Skeletal muscle cell (primary cell): Measurements from ENCODE around the gene PEX12.
A peak's percentile ranks its signal among the peaks of the same experiment; 100 is the strongest.
"Not testable (repeated sequence)": the region's sequence is repeated elsewhere in the genome, so short reads cannot be mapped to it uniquely, and the experiment has no call there.

Source experiments
- DNase-seq: peaks from one replicate; pipeline ENCODE4 v3.0.0-alpha.2; 2010; ENCODE audit warnings: low read depth
- H3K4me3 ChIP-seq: 2 replicates; pipeline ENCODE4 v1.5.1; 2011; ENCODE audit warnings: low read depth, mild to moderate bottlenecking, control low read depth, low read length, moderate library complexity

Gene PEX12

DNA sequence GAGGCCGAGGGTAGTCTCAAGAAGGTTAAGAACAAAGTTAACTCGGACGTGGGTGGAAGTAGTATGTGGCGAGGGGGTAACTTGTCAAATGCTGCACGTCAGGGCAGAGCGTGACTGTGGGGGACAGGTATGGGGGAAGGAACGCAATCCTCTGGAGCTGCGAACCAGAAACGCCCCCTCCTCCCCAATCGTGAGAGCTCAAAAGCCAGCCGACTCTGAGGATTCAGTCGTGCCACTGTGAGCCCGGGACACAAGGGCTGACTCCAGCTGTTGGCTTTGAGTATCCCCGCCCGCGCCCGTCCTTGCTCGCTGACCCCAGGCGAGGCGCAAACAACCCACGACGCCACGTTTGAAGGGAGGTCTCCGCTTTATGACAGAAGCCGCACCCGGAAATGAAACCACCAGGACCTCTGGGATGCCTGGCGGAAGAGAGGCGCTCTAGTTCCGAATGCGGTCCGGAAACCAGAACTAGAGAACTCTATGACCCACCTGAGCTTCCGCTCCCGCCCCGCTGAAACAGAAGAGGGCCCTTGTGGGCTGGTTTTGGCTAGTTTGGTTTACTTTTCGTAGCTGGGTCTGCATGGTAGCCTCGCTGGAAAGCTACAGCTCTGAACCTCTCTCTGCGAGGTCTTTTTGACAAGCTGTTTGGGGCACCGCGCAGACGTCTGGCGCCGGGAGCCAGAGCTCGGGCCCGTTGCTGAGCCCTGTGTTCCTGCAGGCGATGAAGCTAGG, at the start of gene PEX12:
Gene PEX12, minus strand, starts transcription at position 375 of the 732 bp plus-strand sequence. CDS start 550 bp downstream, outside the sequence.
- peak; percentile 71 for DNase-seq

GRCh38 chr17:35627417-35627816, 49.0 kb upstream of the PEX12 start:
- DNase-seq: no peak
- no peak overlapping the region for H3K4me3 ChIP-seq

More for the DNA sequence above, at the start of gene PEX12:
- peak within 1 kb of the TSS; percentile 78 for H3K4me3 ChIP-seq

GRCh38 chr17:35621768-35622167, 43.4 kb upstream of the PEX12 start:
- no peak overlapping the region for H3K4me3 ChIP-seq
- no peak for DNase-seq

GRCh38 chr17:35618628-35619027, 40.3 kb upstream of the PEX12 start:
- no peak overlapping the region for H3K4me3 ChIP-seq
- DNase-seq: no peak

DNA sequence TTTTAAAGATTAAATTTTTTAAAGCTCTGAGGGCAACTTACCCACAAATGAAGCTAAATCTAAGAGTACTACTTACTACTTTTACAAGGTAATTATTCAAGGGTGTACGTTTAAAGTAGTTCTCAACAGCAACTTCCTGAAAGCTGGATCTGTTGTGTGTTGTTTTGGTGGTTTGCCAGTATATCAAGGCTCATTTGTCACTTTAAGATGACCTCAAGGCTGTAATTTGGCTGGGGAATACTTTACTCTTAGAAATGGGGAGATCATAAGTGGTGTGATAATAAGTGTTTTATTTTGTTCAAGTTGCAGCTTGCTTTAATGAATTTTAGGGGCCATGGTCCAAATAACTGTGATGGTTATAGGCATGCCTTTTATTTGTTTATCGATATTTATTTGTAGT, 39.1 kb upstream of the PEX12 start:
- DNase-seq: no peak
- H3K4me3 ChIP-seq: no peak overlapping the region

GRCh38 chr17:35616536-35616935, 38.2 kb upstream of the PEX12 start:
- no peak for DNase-seq
- no peak overlapping the region for H3K4me3 ChIP-seq

DNA sequence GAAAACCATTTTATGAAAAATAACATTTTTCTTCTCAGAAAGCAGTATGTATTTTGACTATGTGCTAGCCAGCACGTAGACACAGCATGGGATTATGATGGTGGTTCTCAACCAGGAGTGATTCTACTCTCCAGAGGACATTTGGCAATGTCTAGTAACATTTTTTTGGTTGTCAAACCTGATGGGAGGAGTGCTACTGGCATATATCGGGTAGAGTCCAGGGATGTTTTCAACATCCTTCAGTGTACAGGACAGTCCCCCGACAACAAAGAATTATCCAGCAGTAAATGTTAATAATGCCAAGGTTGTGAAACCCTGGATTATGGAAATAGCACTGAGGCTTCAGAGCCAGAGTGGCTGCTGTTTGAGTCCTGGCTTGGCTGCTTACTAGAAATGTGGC, 36.4 kb upstream of the PEX12 start:
- no peak overlapping the region for H3K4me3 ChIP-seq
- DNase-seq: peak; percentile 18

DNA sequence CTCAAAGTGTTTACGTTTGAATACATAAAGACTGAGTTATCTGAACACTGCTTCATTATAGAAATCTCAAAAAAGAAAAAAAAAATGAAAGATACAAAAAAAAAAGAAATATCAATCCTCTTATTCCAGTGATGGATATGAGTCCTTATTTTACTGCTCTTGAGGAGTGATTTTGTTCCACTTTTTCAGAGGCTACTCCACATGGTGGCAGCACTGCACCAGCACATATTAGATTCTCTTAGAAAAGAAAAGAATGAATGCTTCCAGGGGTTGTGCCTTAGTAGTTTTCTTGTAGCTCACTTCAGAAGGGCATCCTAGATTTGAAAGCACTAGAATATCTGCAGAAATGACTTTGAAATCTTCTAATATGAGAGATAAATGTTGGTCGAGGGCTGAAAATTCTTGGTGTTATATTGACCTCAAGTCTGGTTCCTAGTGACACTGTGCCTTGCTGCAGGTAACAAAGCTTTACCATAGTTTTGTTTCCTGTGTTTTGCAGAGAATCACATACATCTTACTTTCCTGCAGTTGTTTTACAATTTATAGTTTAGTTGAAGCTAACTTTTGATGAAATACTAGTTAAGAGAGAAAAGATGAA, 34.7 kb upstream of the PEX12 start:
- DNase-seq: peak; percentile 14
- no peak overlapping the region for H3K4me3 ChIP-seq

GRCh38 chr17:35610746-35611145, 32.4 kb upstream of the PEX12 start:
- not testable (repeated sequence) for DNase-seq, H3K4me3 ChIP-seq

DNA sequence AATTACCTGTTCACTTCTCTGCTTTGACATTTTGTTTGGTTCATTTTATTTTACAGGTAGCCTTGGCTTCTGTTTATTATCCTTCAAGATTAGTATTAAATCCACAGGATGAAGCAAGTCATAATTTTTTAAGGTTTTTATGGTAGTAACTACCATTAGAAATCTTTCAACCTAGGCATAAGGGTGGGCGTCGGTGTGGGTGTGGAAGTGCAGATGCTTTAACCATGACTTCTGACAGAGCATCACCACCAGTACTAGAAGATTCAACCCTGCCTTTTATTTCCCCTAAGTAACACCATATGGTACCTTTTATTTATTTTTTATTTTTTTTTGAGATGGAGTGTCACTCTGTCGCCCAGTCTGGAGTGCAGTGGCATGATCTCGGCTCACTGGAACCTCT, 31.5 kb upstream of the PEX12 start:
- no peak overlapping the region for H3K4me3 ChIP-seq
- no peak for DNase-seq

GRCh38 chr17:35607239-35607847, 29.0 kb upstream of the PEX12 start:
- no peak overlapping the region for H3K4me3 ChIP-seq
- no peak for DNase-seq

GRCh38 chr17:35605678-35606077, 27.3 kb upstream of the PEX12 start:
- H3K4me3 ChIP-seq: no peak overlapping the region
- no peak for DNase-seq

DNA sequence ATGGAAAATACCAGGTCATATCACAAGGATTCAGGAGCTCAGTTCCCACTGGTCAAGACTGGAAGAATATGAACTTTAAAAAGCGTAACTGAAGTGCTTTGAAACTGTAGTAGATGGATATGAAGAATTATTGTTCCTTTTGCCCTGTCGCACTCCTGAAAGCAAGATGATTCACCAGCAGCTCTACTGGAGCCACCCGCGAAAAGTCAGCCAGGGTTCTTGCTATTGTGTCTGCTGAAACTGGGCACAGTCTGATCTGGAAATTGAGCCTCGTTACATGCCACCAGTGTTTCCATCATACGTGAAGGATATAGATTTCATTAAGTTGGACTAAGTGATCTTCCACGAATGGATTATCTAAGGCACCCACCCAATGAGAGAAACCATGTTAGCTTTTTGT, 25.3 kb upstream of the PEX12 start:
- no peak for DNase-seq
- H3K4me3 ChIP-seq: no peak overlapping the region

DNA sequence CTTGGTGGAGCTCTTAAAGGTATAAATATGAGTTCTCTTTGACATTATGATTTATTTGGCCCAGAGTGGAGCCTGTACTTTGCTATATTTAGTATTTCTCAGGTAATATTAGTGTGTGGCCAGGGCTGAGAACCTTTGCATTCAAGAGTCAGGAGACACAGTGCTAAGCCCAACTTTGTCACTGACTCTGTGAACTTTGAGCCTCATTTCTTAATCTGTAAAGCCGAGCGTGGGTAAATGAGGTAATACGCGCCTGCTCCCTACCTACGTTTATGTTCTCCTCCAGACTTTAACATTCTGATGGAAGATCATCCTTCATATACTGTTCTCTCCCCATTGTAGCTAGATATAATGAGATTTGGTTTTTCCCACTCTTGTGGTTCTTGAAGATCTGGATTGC, 19.2 kb upstream of the PEX12 start:
- no peak overlapping the region for H3K4me3 ChIP-seq
- DNase-seq: no peak

DNA sequence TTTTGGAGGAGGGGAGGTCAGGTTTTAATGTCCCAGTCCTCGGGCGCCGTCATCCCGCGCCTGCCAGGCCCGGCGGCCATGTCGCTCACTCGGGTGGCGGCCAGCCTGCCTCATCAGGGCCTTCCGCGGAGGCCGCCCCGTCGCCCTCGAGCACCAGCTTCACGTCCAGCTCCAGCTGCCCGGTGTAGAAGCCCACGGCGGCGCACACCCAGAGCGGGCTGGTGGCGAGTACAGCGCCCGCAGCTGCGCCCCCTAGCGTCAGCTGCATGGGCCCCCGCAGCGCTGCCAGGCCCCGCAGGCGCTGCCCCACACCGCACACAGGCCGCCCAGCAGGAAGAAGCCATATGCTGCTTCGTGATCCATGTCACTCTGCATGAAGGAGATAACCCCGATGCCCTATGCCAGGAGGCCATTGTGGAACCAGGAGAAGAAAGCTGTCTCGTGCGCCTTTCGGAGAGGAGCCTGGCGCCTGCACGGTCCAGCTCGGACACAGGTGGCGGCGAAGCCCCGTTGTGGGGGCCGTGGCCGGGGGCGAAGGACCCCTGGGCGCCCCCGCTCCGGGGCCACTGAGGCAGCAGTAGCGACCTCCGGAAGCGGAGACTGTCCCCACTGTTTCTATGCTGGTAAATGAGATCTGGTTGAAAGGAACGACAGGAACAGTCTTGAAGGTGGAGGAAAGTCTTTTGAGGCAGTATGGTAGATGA, 18.3 kb upstream of the PEX12 start:
- no peak overlapping the region for H3K4me3 ChIP-seq
- no peak for DNase-seq

- no peak overlapping the region for H3K4me3 ChIP-seq
- DNase-seq: no peak
Observed at GRCh38 chr17:35596072-35596471, 17.7 kb upstream of the PEX12 start.

GRCh38 chr17:35588196-35588920, 10.0 kb upstream of the PEX12 start:
- peak overlapping the region; percentile 64 for H3K4me3 ChIP-seq
- peak; percentile 44 for DNase-seq

- DNase-seq: peak; percentile 87
- H3K4me3 ChIP-seq: peak within 1 kb of the TSS; percentile 64
Observed at GRCh38 chr17:35587074-35587961, 8.9 kb upstream of the PEX12 start, which contains the start of gene AP2B1. Gene AP2B1 (plus strand): TSS chr17:35587322. CDS start chr17:35594031, 6,709 bp downstream.
